GM18508 (cell line): ENCODE data around the gene CDC5L.

ENCODE experiments used
- ATAC-seq: cut with Tn5 transposase; IDR thresholded peaks from one replicate; pipeline ENCODE4 v1.9.1; 2021; ENCODE audit warnings: moderate number of reproducible peaks; ENCODE audit not compliant: insufficient read depth, unreplicated experiment

Gene CDC5L

GRCh38 chr6:44494011-44494501 is 106.5 kb downstream of the CDC5L start:
- no peak for ATAC-seq

DNA sequence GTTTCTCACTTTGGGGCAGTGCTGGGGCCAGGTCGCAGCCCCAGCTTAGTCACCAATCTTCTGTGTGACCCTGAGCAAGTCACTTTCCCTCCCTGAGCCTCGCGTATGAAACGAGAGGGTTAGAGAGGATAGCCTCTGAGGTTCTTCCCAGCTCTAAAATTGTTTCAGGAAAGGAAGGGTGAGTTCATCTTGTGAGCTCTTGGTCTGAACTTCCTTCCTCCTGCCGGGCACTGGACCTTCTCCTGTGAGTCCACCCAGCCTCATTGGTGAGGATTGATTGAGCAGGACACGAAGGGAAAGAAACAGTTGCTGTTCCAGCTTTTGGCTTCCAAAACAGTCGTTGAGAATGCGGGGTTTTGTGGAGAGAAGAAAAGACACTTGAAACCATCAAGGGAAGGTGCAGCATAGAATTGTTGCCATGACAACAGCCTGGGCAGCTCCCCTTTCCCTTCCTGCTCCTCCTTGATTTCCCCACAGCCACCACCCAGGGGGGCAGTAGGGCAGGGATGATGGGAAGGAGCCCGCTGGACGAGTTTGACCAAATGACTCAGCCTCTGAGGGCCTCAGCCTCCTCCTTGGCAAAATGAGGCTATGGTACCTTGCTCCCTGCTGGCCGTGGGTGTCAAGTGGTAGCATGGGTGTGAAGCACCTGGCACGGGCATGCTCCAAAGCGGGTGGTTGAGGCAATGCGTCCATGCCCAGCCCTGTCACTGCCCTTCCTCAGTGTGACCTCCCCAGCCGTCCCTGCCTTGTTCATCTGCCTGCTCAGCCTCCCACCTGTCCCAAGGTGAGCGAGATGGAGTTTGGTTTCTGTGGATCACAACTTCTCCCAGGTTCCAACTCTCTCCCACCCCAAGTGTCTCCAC is 107.8 kb downstream of the CDC5L start:
- ATAC-seq = no peak

GRCh38 chr6:44496665-44497369 is 109.3 kb downstream of the CDC5L start:
- ATAC-seq = no peak

GRCh38 chr6:44497807-44498206 is 110.3 kb downstream of the CDC5L start:
- no peak for ATAC-seq

DNA sequence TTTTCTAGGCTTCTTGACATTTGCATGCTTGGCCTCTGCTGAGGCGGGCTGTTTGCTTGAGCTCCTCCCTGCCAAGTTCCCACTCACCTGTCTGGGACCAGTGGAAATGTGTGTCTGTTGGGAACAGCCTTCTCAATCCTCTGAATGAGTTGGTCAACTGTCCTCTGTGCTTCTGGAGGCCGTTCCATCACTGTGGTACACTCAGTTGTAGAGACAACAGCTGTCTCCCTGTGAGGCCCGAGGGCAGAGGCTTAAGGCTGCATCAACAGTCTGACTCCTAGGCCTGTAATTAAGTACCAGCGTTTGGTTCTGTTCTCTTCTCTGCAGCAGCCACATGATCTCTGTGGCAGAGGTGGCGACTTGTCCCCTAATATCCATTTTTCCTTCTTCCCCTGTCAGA is 110.9 kb downstream of the CDC5L start:
- ATAC-seq = no peak

DNA sequence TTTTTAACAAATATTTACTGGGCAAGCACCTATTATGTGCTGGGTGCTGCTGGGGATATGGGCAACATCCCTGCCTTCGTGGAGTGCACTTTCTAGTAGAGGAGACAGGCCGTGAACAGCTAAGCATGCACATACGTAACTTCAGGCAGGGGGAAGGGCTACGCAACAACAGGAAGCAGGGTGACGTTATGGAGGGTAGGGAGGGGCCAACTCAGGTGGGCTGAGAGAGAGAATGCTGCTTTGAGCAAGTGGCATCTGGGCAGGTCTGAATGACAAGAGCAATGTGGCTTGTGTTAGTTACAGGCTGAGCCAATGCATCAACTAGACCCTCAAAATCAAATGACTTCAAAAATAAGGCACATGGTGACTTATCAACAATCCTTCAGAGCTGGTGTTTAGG is 112.1 kb downstream of the CDC5L start:
- no peak for ATAC-seq
